LNCaP clone FGC (cell line): ENCODE data around the gene NRCAM.

Experiments
- DNase-seq: peaks from one replicate; pipeline ENCODE4 v3.0.0-alpha.2; 2011; ENCODE audit warnings: low read depth
- H3K4me3 ChIP-seq: 2 replicates; pipeline ENCODE4 v1.5.1; 2011; ENCODE audit warnings: mild to moderate bottlenecking, low read depth, low read length, control low read depth
- TF ChIP-seq, protein P1 (sequence below): IDR thresholded peaks from 2 replicates; pipeline ENCODE4 v1.5.1; 2012; ENCODE audit warnings: mild to moderate bottlenecking; ENCODE audit not compliant: control insufficient read depth, insufficient read depth; ENCODE audit errors: extremely low read depth

Gene NRCAM

DNA sequence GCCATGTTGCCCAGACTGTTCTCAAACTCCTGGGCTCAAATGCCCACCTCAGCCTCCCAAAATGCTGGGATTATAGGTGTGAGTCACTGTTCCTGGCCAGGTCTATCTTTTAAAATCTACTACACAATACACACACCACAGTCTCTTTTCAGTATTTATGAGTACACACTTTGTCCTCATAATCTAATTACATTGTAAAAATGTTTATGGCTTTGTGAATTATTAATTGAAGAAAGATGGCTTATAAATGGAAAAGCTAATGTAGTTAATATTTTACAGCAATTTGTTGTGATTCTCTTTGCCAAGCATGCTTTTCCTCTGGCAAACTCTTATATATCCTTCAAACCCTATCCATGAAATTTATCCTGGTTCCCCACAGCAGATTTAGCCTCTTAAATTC lies 348.1 kb downstream of the NRCAM start:
- TF ChIP-seq, protein P1, sequence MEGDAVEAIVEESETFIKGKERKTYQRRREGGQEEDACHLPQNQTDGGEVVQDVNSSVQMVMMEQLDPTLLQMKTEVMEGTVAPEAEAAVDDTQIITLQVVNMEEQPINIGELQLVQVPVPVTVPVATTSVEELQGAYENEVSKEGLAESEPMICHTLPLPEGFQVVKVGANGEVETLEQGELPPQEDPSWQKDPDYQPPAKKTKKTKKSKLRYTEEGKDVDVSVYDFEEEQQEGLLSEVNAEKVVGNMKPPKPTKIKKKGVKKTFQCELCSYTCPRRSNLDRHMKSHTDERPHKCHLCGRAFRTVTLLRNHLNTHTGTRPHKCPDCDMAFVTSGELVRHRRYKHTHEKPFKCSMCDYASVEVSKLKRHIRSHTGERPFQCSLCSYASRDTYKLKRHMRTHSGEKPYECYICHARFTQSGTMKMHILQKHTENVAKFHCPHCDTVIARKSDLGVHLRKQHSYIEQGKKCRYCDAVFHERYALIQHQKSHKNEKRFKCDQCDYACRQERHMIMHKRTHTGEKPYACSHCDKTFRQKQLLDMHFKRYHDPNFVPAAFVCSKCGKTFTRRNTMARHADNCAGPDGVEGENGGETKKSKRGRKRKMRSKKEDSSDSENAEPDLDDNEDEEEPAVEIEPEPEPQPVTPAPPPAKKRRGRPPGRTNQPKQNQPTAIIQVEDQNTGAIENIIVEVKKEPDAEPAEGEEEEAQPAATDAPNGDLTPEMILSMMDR: no peak
- no peak overlapping the region for H3K4me3 ChIP-seq
- DNase-seq: peak; percentile 74

- H3K4me3 ChIP-seq: no peak overlapping the region
- DNase-seq: no peak
- TF ChIP-seq, protein P1: no peak
Measured at GRCh38 chr7:108104324-108104723, 351.9 kb downstream of the NRCAM start.

- no peak overlapping the region for H3K4me3 ChIP-seq
- TF ChIP-seq, protein P1: no peak
- DNase-seq: no peak
Measured at GRCh38 chr7:108103558-108104298, 352.5 kb downstream of the NRCAM start.

DNA sequence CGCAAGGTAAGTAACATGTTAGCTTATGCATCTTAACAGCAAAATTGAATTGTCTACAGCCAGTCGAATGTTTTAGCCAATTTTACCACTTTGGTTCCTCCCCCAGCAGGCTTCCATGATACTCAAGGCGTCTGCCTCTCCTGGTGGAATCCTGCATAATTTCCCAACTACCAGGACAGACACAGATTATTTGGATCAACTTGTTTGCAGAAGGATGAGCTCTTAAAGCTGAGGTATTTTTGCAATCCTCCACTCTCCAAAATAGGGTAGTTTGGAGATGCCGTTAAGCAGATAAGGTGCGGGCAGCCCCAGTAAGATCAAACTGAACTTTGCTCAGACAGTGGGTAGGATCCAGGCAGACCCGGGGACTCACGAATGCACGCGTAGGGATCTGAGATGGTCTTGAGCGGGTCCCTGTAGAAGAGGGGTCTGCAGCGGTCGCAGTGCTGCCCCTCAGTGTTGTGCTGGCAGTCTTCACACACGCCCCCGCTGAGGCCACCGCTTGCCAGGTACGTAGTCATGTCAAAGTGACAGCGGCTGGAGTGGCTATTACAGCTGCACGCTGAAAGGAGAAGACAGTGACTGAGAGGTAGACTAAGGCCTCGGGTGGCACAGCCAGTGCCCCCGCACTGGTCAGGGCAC lies 353.4 kb downstream of the NRCAM start:
- H3K4me3 ChIP-seq: no peak overlapping the region
- no peak for DNase-seq
- TF ChIP-seq, protein P1: no peak

DNA sequence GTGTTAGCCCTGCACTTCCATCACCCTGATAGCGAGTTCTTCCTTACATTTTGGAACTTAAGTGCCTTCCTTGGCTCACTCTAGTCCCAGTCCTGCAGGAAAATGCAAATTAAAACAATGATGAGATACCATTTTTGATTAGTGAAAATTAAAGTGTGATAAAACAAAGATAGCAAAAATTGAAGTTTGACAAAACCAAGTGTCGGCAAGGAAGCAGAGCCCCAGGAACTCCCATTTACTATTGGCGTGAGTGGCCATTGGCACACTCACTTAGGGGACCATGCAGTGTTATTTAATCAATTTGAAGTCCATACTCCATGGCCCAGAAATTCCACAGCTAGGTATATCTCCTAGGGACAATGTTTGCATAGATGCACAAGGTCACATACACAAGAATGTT lies 354.5 kb downstream of the NRCAM start:
- H3K4me3 ChIP-seq: no peak overlapping the region
- TF ChIP-seq, protein P1: no peak
- DNase-seq: no peak

- TF ChIP-seq, protein P1: no peak
- no peak for DNase-seq
- H3K4me3 ChIP-seq: no peak overlapping the region
Measured at GRCh38 chr7:108099713-108100112, 356.5 kb downstream of the NRCAM start.
